HG03103 (cell line): ENCODE results near the gene AAR2.

Source experiments
- ATAC-seq: cut with Tn5 transposase; IDR thresholded peaks from one replicate; pipeline ENCODE4 v1.9.1; 2021; ENCODE audit warnings: low read depth; ENCODE audit not compliant: unreplicated experiment

AAR2 gene

GRCh38 chr20:36217226-36217625 lies 19.1 kb upstream of the AAR2 start:
- ATAC-seq, result no peak

GRCh38 chr20:36218380-36219064 lies 17.8 kb upstream of the AAR2 start:
- ATAC-seq, result no peak

- ATAC-seq, result no peak
These were observed 16.5 kb upstream of the AAR2 start for GRCh38 chr20:36219671-36220220.

- ATAC-seq, result no peak
These were observed 10.6 kb upstream of the AAR2 start for GRCh38 chr20:36225666-36226065.

GRCh38 chr20:36228770-36229169 lies 7.5 kb upstream of the AAR2 start:
- no peak for ATAC-seq

GRCh38 chr20:36230019-36230418 lies 6.3 kb upstream of the AAR2 start:
- no peak for ATAC-seq

- no peak for ATAC-seq
These were observed 4.9 kb upstream of the AAR2 start for GRCh38 chr20:36231331-36231730.

- no peak for ATAC-seq
These were observed 1.4 kb upstream of the AAR2 start for GRCh38 chr20:36234771-36235320.

GRCh38 chr20:36236786-36237121 lies 476 bp downstream of the AAR2 start:
- no peak for ATAC-seq

GRCh38 chr20:36237477-36237876 lies 1.2 kb downstream of the AAR2 start:
- no peak for ATAC-seq

- ATAC-seq, result no peak
These were observed 1.9 kb downstream of the AAR2 start for GRCh38 chr20:36238153-36238552.

- ATAC-seq, result no peak
These were observed 2.5 kb downstream of the AAR2 start for GRCh38 chr20:36238760-36239159.

- ATAC-seq, result no peak
These were observed 3.8 kb downstream of the AAR2 start for GRCh38 chr20:36240076-36240475.

- no peak for ATAC-seq
These were observed 5.4 kb downstream of the AAR2 start for GRCh38 chr20:36241678-36242077.

GRCh38 chr20:36243726-36244125 lies 7.4 kb downstream of the AAR2 start:
- no peak for ATAC-seq

- ATAC-seq, result no peak
These were observed 10.1 kb downstream of the AAR2 start for GRCh38 chr20:36246401-36246800.

GRCh38 chr20:36248836-36249235 lies 12.6 kb downstream of the AAR2 start:
- ATAC-seq, result no peak

- ATAC-seq, result no peak
These were observed 13.2 kb downstream of the AAR2 start for GRCh38 chr20:36249450-36249849.

GRCh38 chr20:36251426-36251825 lies 15.1 kb downstream of the AAR2 start:
- no peak for ATAC-seq

GRCh38 chr20:36252511-36252910 lies 16.2 kb downstream of the AAR2 start:
- ATAC-seq, result no peak

- ATAC-seq, result no peak
These were observed 16.8 kb downstream of the AAR2 start for GRCh38 chr20:36253036-36253435.

- ATAC-seq, result no peak
These were observed 17.8 kb downstream of the AAR2 start for GRCh38 chr20:36254076-36254475.
